HepG2 (cell line): ENCODE data around the gene SUSD3. TPM values are rescaled to one million over a fixed set of nuclear protein-coding genes. Genes with fewer than 3 reads are reported as not detected.

ENCODE experiments used
- AHR ChIP-seq: IDR thresholded peaks from 2 replicates; pipeline ENCODE4 v1.6.1; 2018; ENCODE audit warnings: missing genetic modification reagents, missing compliant biosample characterization
- FOXA3 ChIP-seq: IDR thresholded peaks from 2 replicates; pipeline ENCODE4 v1.6.1; 2016; ENCODE audit warnings: missing genetic modification reagents, missing compliant biosample characterization
- GRHL1 ChIP-seq: sonication (generic); formaldehyde crosslinking; conservative IDR thresholded peaks from 2 replicates; pipeline ENCODE4 v1.8.0; 2022; ENCODE audit warnings: missing genetic modification reagents
- MAZ ChIP-seq, 2 experiments: sonication (generic) in 1 of 2; formaldehyde crosslinking in 1 of 2; IDR thresholded peaks; 2 replicates each; pipeline versions ENCODE4 v1.5.0 to v1.6.1; 2012 to 2020; ENCODE audit warnings: low read depth in 2 of 2, mild to moderate bottlenecking in 2 of 2, borderline replicate concordance in 1 of 2, improper control_type of control experiment in 1 of 2, low read length in 1 of 2, missing genetic modification reagents in 1 of 2, moderate library complexity in 1 of 2
- MIXL1 ChIP-seq: IDR thresholded peaks from 2 replicates; pipeline ENCODE4 v1.6.1; 2016
- MTF1 ChIP-seq: sonication (generic); formaldehyde crosslinking; IDR thresholded peaks from 2 replicates; pipeline ENCODE4 v1.5.0; 2020; ENCODE audit warnings: missing genetic modification reagents
- MYC ChIP-seq: sonication (generic); formaldehyde crosslinking; IDR thresholded peaks from 2 replicates; pipeline ENCODE4 v1.9.0; 2021; ENCODE audit warnings: missing genetic modification reagents, borderline replicate concordance
- RAD51 ChIP-seq: fragments of 450-650 bp; IDR thresholded peaks from 2 replicates; pipeline ENCODE4 v1.6.1; 2016; ENCODE audit warnings: borderline replicate concordance
- STAG1 ChIP-seq: sonication (generic); formaldehyde crosslinking; IDR thresholded peaks from 2 replicates; pipeline ENCODE4 v1.4.0; 2020; ENCODE audit warnings: missing genetic modification reagents
- TGIF2 ChIP-seq: IDR thresholded peaks from 2 replicates; pipeline ENCODE4 v1.6.1; 2016; ENCODE audit warnings: control low read depth, missing compliant biosample characterization
- ZBTB46 ChIP-seq: sonication (generic); formaldehyde crosslinking; IDR thresholded peaks from 2 replicates; pipeline ENCODE4 v1.4.0; 2020; ENCODE audit warnings: mild to moderate bottlenecking, missing genetic modification reagents, borderline replicate concordance
- ZFP91 ChIP-seq: sonication (generic); formaldehyde crosslinking; IDR thresholded peaks from 2 replicates; pipeline ENCODE4 v1.9.0; 2022; ENCODE audit warnings: missing genetic modification reagents, mild to moderate bottlenecking, borderline replicate concordance
- ZMYM4 ChIP-seq: sonication (generic); formaldehyde crosslinking; IDR thresholded peaks from 2 replicates; pipeline ENCODE4 v1.8.1; 2023; ENCODE audit warnings: mild to moderate bottlenecking, missing genetic modification reagents
- ZNF224 ChIP-seq: sonication (generic); formaldehyde crosslinking; IDR thresholded peaks from 2 replicates; pipeline ENCODE4 v1.5.0; 2020; ENCODE audit warnings: mild to moderate bottlenecking, missing genetic modification reagents
- ZNF326 ChIP-seq: sonication (generic); formaldehyde crosslinking; IDR thresholded peaks from 2 replicates; pipeline ENCODE4 v1.4.0; 2020; ENCODE audit warnings: missing genetic modification reagents, borderline replicate concordance
- ZNF660 ChIP-seq: sonication (generic); formaldehyde crosslinking; IDR thresholded peaks from 2 replicates; pipeline ENCODE4 v1.5.1; 2020; ENCODE audit warnings: mild to moderate bottlenecking, low read depth, missing genetic modification reagents, borderline replicate concordance
- polyA plus RNA-seq, 8 experiments: library from polyadenylated mRNA; depleted of rRNA in 3 of 8; stranded (reverse) in 7 of 8; unstranded in 1 of 8; fragments of >200 nt; fragmentation: Illumina TruSeq in 4 of 8; extraction: Trizol in 4 of 8; gene quantifications; 2 replicates each; pipeline versions ENCODE4 v1.2.1 to v1.2.3, GENCODE V29; 2011 to 2016; ENCODE audit warnings: low read depth in 4 of 8, missing spikeins in 1 of 8, mixed read lengths in 1 of 8; ENCODE audit not compliant: insufficient read depth in 1 of 8
- total RNA-seq, 5 experiments: library from RNA; depleted of rRNA; stranded (reverse); fragments of >200 nt; fragmentation: Illumina TruSeq; extraction: Trizol; gene quantifications; 2 replicates each; pipeline ENCODE4 v1.2.3, GENCODE V29; 2016; ENCODE audit warnings: low read depth in 1 of 5
- TF ChIP-seq, protein P1 (sequence below): sonication (generic); formaldehyde crosslinking; IDR thresholded peaks from 2 replicates; pipeline ENCODE4 v1.4.0; 2020; ENCODE audit warnings: missing genetic modification reagents
- TF ChIP-seq, protein P2 (sequence below): IDR thresholded peaks from 2 replicates; pipeline ENCODE4 v1.6.1; 2016
- TF ChIP-seq, protein P3 (sequence below): sonication (generic); formaldehyde crosslinking; IDR thresholded peaks from 2 replicates; pipeline ENCODE4 v1.4.0; 2020; ENCODE audit warnings: missing genetic modification reagents

Gene SUSD3
- total and polyA plus RNA-seq, 2 of the 13 experiments (the other 11 are each of a cell fraction or from before 2014, with no cell fraction given) = 7.0 to 9.1 TPM

DNA sequence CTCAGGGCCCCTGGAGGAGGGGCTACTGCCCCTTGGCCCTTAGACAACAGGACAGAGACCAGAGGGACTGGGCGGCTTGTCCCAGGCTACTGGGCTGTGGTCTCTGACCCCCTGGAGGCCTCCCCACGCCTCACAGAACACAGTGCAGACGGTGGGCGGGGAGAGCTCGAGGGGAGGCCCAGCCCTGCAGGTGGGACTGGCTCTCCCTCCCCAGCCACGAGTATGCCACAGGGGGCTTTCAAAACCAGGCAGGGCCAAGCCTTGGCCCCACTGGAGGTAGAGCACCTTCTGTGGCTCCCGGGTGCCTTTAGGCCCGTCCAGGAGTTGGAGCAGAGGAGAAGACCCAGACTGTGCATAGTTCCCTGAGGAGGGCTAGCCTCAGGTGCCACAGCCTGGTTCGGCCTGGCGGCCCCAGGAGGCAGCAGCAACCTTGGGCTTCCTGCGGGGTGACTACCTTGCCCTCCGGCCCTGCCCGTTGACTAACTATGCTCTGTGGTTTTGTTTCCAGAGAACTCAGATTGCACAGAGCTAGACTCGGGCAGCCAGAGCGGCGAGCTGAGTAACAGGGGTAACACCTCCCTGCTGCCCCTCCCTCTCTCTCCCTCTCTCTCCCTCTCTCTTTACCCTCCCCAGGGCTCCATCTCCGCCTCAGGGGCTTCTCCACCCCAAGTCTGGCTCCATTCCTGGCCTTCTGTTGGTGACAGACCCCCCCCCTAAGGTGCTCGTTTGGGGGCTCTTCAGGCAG is 53.0 kb downstream of the SUSD3 start (continued):
- TF ChIP-seq ZMYM4 (CRISPR knock-in tag) = 0 out of 2 replicates have a peak, but pooled peaks have one; percentile 31
- TF ChIP-seq ZNF660 (CRISPR knock-in tag) = no peak
- no peak for TF ChIP-seq STAG1
- TF ChIP-seq, protein P1, sequence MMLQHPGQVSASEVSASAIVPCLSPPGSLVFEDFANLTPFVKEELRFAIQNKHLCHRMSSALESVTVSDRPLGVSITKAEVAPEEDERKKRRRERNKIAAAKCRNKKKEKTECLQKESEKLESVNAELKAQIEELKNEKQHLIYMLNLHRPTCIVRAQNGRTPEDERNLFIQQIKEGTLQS = no peak
- TF ChIP-seq GRHL1 = no peak
- TF ChIP-seq MAZ (IDR thresholded peaks at IDR 0.05; ENCODE audit: borderline replicate concordance, low read depth, low read length) = no peak
- TF ChIP-seq MAZ (CRISPR knock-in tag; IDR thresholded peaks at IDR 0.05; ENCODE audit: low read depth) = 0 out of 2 replicates have a peak, but pooled peaks have one; percentile 8
- 0 out of 2 replicates have a peak, but pooled peaks have one; percentile 20 for TF ChIP-seq TGIF2
- no peak for TF ChIP-seq ZNF224 (CRISPR knock-in tag)
- TF ChIP-seq AHR = no peak
- TF ChIP-seq MYC (CRISPR knock-in tag) = 0 out of 2 replicates have a peak, but pooled peaks have one; percentile 9
- TF ChIP-seq ZBTB46 (CRISPR knock-in tag) = 0 out of 2 replicates have a peak, but pooled peaks have one; percentile 2
- TF ChIP-seq MTF1 = no peak
- TF ChIP-seq, protein P2, sequence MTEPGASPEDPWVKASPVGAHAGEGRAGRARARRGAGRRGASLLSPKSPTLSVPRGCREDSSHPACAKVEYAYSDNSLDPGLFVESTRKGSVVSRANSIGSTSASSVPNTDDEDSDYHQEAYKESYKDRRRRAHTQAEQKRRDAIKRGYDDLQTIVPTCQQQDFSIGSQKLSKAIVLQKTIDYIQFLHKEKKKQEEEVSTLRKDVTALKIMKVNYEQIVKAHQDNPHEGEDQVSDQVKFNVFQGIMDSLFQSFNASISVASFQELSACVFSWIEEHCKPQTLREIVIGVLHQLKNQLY = no peak
- TF ChIP-seq MIXL1 (CRISPR knock-in tag) = no peak
- TF ChIP-seq ZFP91 (CRISPR knock-in tag) = no peak
- TF ChIP-seq, protein P3, sequence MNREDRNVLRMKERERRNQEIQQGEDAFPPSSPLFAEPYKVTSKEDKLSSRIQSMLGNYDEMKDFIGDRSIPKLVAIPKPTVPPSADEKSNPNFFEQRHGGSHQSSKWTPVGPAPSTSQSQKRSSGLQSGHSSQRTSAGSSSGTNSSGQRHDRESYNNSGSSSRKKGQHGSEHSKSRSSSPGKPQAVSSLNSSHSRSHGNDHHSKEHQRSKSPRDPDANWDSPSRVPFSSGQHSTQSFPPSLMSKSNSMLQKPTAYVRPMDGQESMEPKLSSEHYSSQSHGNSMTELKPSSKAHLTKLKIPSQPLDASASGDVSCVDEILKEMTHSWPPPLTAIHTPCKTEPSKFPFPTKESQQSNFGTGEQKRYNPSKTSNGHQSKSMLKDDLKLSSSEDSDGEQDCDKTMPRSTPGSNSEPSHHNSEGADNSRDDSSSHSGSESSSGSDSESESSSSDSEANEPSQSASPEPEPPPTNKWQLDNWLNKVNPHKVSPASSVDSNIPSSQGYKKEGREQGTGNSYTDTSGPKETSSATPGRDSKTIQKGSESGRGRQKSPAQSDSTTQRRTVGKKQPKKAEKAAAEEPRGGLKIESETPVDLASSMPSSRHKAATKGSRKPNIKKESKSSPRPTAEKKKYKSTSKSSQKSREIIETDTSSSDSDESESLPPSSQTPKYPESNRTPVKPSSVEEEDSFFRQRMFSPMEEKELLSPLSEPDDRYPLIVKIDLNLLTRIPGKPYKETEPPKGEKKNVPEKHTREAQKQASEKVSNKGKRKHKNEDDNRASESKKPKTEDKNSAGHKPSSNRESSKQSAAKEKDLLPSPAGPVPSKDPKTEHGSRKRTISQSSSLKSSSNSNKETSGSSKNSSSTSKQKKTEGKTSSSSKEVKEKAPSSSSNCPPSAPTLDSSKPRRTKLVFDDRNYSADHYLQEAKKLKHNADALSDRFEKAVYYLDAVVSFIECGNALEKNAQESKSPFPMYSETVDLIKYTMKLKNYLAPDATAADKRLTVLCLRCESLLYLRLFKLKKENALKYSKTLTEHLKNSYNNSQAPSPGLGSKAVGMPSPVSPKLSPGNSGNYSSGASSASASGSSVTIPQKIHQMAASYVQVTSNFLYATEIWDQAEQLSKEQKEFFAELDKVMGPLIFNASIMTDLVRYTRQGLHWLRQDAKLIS (CRISPR knock-in tag) = no peak
- TF ChIP-seq RAD51 = no peak
- no peak for TF ChIP-seq FOXA3 (CRISPR knock-in tag)
- no peak for TF ChIP-seq ZNF326 (CRISPR knock-in tag)
